Uterus (tissue), 2 donors: Measurements from ENCODE around the gene HCN1.

Experiments
- POLR2A ChIP-seq, 2 donors: fragments of 450-650 bp; IDR thresholded peaks; one replicate each; pipeline ENCODE4 v1.6.1; 2016; ENCODE audit warnings: antibody characterized with exemption in 2 of 2, mild to moderate bottlenecking in 1 of 2, moderate library complexity in 1 of 2
- TF ChIP-seq, protein P1 (sequence below), 4 experiments: fragments of 200-600 bp in 2 of 4; fragments of 450-650 bp in 2 of 4; sonication (generic) in 2 of 4; IDR thresholded peaks; one replicate each; pipeline ENCODE4 v1.5.1; 2016 to 2019; ENCODE audit warnings: antibody characterized with exemption in 4 of 4, mild to moderate bottlenecking in 2 of 4, moderate library complexity in 1 of 4

DNA sequence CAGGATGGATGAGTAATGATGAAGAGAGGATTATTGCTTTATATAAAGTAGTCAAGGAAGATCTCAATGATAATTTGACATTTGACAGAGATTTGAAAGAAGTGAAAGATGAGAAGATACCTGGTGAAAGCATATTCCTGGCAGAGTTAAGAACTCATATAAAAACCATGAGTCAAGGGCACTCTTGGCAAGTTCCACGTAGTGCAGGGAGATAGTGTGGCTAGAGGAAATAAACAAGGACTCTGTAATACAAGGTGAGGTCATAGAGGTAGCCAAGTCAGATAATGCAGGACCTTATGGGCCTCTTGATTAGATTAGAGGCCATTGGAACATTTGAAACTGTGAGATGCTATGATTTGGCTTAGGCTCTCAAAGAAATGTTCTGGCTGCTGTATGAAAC is 72.3 kb downstream of the HCN1 start:
- no peak for TF ChIP-seq POLR2A (IDR thresholded peaks at IDR 0.05)
- TF ChIP-seq, protein P1, sequence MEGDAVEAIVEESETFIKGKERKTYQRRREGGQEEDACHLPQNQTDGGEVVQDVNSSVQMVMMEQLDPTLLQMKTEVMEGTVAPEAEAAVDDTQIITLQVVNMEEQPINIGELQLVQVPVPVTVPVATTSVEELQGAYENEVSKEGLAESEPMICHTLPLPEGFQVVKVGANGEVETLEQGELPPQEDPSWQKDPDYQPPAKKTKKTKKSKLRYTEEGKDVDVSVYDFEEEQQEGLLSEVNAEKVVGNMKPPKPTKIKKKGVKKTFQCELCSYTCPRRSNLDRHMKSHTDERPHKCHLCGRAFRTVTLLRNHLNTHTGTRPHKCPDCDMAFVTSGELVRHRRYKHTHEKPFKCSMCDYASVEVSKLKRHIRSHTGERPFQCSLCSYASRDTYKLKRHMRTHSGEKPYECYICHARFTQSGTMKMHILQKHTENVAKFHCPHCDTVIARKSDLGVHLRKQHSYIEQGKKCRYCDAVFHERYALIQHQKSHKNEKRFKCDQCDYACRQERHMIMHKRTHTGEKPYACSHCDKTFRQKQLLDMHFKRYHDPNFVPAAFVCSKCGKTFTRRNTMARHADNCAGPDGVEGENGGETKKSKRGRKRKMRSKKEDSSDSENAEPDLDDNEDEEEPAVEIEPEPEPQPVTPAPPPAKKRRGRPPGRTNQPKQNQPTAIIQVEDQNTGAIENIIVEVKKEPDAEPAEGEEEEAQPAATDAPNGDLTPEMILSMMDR (IDR thresholded peaks at IDR 0.05): no peak
